CD4-positive, alpha-beta T cell treated with Interleukin-6 for 4 hours (primary cell): ENCODE data around the gene GRK5.
"Not testable (repeated sequence)": the region's sequence is repeated elsewhere in the genome, so short reads cannot be mapped to it uniquely, and the experiment has no call there.

Source experiments
- DNase-seq: peaks from one replicate; pipeline ENCODE4 v3.0.0-alpha.2; 2020; ENCODE audit warnings: mixed read lengths

The GRK5 gene

DNA sequence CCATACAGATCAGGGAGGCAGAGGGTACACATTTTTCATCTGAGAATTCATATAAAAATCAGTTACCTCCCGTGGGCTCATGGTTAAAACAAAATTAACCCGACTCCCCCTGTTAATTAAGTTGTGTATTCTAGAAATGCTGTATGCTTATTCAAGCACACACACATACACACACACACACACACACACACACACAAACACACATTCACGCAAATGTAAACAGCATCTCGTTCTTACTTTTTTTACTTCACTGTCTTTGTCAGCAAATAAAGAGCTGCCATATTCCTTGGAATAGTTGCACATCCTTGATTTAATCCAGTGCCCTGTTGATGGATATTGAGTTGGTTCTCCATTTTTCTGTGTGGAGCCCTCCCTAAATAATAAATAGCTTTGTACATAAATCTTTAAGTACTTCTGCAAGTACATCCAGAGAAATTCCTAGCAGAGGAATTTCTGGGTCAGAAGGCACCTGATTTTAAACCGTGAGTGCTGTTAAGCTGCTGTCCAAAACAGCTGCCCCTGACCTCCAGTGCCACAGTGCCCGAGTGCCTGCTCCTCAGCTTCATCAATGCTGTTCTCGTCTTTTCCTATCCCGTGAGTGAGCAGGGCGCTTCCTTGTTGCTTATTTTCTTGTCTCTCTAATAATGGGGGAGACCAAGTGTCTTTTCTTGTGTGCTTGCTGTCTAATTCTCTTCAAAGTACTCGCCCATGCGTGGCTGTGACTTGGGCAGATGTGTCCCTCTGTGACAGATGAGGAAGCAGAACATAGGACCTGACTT lies 217.9 kb downstream of the GRK5 start:
- DNase-seq: no peak

- DNase-seq: no peak
Measured at GRCh38 chr10:119425881-119426170, 218.5 kb downstream of the GRK5 start.

GRCh38 chr10:119426699-119427098 lies 219.3 kb downstream of the GRK5 start:
- no peak for DNase-seq

DNA sequence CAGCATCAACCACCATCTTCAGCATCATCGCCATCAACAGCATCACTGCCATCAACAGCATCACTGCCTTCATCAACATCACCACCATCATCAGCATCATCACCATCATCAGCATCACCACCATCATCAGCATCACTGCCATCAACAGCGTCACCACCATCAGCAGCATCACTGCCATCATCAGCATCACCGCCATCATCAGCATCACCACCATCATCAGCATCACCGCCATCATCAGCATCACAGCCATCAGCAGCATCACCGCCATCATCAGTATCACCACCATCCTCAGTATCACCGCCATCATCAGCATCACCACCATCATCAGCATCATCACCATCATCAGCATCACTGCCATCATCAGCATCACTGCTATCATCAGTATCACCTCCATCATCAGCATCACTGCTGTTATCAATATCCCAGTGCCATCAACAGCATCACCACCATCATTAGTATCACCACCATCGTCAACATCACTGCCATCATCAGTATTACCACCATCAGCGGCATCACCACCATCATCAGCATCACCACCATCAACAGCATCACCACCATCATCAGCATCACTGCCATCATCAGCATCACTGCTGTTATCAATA lies 220.0 kb downstream of the GRK5 start:
- no peak for DNase-seq

- DNase-seq: peak; percentile 35
Measured at GRCh38 chr10:119428789-119429188, 221.4 kb downstream of the GRK5 start.

GRCh38 chr10:119429771-119430170 lies 222.4 kb downstream of the GRK5 start:
- DNase-seq: no peak

DNA sequence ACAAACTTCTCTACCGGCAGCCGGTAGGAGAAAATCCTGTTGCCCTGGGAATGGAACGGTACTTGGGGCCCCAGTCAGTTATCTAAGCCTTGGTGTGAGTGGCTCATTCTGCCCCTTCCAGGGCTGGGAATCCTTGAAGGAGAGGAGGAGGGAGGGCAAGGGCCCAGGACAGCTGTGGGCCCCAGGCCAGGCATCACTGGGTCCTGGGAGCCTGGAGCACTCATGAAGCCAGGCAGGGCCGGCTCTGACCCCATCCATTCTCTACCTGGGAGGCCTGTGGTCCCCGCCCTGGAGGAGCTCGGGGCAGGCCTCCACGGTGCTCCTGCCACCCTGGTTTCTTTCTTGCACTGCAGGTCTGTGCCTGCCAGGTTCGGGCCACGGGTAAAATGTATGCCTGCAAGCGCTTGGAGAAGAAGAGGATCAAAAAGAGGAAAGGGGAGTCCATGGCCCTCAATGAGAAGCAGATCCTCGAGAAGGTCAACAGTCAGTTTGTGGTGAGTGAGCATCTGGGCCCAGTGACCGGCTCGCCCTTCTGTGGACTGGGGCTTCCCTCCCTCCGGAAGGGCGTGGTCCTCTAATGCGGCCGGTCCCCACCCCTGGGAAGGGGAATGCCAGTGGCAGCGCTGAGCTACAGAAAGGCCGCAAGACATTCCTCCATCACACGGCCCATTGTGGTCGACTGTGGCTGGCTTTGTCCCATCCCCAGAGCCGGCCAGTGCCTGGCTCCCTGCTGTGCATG lies 223.8 kb downstream of the GRK5 start:
- DNase-seq: no peak

- DNase-seq: no peak
Measured at GRCh38 chr10:119431773-119432135, 224.4 kb downstream of the GRK5 start.

DNA sequence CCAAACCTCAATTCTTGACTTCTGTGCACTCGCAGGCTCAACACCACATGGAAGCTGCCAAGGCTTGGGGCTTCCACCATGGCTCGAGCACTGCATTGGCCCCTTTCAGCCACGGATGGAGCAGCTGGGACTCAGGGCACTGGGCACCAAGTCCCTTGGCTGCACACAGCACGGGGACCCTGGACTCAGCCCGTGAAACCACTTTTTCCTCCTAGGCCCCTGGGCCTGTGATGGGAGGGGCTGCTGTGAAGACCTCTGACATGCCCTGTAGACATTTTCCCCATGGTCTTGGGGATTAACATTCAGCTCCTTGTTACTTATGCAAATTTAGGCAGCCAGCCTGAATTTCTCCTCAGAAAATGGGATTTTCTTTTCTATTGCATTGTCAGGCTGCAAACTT lies 227.6 kb downstream of the GRK5 start:
- DNase-seq: not testable (repeated sequence)

- no peak for DNase-seq
Measured at GRCh38 chr10:119438717-119439116, 231.3 kb downstream of the GRK5 start.

DNA sequence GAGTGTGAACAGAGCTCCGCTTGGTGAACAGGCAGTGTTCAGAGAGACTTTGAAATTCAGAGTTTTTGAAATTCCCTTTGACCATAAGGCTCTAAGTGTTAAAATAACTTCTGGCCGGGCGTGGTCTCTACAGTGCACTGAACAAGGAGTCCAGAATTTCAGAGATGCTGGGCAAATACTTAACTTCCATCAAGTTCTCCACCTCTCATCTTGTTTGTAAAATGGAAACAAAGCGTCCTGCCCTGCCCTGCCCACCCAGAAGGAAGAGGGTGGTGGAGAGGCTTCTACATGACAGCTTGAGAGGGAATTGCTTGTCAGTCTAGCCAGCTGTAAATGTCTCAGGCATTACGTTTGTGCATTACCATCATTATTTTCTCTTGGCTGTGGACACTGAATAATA lies 232.6 kb downstream of the GRK5 start:
- DNase-seq: no peak

DNA sequence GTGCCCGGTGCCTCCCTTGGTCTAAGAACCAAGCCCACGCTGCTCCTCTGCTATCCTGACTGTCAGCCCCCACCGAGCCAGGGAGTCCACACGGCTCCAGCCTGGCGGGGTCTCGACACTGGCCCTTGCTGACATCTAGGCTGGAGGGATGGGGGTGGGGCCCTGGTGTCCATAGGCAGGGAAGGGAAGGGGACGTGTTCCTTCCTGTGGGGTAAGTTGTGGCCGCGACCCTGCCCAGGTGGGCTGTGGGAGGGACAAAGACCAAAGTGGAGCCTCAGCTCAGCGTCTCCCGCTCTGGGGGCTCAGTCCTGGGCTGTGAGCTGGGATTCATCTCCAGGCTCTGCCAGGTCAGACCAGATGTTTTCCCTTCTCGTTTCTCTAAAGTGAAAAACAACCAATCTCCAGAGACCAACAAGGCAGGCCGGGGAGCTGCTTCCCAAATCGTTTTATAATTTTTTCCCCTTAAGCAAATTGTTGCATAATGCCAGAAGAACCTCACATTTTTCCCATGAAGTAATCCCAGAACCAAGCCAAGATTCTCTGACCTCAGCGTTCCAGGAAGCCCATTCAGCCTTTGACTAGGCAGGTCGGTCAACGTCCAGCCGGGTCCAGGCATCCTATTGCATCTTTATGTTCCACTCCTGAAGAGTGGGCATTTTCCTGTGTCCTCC lies 233.9 kb downstream of the GRK5 start:
- no peak for DNase-seq

DNA sequence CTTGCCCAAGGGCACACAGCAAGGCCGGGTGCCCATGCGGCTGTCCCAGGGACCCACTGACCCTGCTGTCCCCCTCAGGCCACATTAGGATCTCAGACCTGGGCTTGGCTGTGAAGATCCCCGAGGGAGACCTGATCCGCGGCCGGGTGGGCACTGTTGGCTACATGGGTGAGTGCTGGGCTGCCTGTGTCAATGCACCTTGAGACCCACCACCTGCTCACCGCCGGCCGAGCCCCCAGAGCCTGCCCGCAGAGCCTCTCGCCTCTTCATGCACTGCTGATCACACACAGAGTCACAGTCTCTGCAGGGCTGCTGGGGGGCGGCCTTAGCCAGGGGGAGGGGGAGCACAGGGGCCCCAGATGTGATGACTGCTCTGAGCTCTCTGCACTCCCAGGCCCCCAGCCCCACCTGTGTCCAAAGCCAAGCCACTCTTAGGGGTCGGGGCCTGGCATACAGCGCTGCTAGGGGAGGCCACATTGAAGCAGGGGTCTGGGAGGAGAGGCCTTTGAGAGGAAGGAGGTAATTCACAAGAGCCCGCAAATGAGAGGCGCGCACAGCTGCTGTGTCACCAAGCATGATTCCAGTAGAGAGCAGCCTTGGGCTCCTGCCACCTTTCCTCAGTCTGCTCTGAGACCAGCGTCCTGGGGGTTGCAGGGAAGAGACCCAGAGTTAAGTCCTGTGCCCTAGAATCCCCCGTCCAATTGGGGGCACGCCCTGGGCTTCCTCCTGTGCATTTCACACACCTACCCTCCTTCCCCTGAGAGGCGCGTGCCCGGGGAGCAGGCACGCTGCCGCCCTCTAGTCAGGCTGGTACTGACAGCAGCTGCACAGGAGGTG lies 234.8 kb downstream of the GRK5 start:
- no peak for DNase-seq

DNA sequence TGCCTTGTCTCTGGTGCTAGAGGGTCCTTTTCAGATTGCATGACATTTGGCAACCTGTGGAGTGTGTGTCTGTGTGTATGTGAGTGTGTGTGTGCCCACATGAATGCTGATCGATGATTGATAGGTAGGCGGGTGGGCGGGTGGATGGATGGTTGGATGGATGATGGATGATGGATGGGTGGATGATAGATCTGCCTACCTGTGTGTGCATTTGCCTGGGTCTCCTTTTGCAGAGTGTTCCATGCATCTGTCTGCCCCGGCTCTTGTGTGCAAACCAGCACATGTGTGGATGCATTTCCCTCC lies 235.3 kb downstream of the GRK5 start:
- DNase-seq: no peak

GRCh38 chr10:119443441-119443840 lies 236.1 kb downstream of the GRK5 start:
- DNase-seq: no peak

- no peak for DNase-seq
Measured at GRCh38 chr10:119443970-119444660, 236.7 kb downstream of the GRK5 start.

DNA sequence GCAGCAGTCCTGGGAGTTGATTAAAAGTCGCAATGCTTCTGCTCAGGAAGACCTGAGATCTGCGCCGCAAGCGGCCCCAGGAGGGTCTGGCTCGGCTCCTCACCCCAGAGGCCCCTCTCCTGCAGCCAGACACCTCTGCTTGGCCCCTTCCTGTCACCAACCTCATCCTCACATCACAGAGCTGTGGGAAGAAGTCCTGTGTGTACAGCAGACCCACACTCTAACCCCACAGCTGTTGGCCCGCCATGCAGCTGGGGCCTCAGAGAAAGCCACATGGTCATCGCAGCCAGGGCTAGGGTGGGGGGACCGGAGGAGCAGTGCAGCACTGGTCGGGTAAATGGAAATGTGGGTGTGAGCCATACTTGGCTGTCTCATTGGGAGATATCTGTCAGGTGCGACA lies 237.5 kb downstream of the GRK5 start:
- no peak for DNase-seq

DNA sequence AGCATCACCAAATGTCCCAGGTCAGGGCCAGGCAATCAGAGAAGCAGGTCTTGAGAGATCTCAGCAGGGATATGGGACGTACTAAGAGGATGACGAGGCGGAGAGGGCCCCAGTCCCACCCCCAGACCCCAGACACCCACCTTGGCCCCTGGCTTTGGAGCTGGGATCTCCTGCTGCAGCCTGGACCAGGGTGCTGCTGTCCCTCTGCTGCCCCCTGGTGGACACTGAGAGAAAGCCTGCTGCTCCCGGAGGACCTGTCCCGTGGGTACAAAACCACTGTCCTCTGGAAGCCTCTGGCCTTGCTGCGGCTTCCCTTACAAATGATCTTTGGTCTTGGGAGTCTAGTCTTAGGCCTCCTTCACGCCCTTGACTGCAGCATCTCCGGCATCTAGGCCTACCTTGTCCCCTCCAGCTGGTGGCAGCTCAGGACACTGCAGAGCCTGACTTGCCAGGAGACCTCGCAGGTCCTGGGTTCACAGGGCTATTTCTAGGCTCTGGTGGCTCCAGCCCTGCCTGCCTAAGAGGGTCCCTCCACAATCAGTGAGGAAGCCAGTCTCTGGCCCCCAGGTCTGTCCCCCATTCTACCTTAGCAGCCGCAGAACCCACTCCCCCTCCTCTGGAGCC lies 238.1 kb downstream of the GRK5 start:
- peak; percentile 93 for DNase-seq

- DNase-seq: no peak
Measured at GRCh38 chr10:119445935-119446317, 238.6 kb downstream of the GRK5 start.

DNA sequence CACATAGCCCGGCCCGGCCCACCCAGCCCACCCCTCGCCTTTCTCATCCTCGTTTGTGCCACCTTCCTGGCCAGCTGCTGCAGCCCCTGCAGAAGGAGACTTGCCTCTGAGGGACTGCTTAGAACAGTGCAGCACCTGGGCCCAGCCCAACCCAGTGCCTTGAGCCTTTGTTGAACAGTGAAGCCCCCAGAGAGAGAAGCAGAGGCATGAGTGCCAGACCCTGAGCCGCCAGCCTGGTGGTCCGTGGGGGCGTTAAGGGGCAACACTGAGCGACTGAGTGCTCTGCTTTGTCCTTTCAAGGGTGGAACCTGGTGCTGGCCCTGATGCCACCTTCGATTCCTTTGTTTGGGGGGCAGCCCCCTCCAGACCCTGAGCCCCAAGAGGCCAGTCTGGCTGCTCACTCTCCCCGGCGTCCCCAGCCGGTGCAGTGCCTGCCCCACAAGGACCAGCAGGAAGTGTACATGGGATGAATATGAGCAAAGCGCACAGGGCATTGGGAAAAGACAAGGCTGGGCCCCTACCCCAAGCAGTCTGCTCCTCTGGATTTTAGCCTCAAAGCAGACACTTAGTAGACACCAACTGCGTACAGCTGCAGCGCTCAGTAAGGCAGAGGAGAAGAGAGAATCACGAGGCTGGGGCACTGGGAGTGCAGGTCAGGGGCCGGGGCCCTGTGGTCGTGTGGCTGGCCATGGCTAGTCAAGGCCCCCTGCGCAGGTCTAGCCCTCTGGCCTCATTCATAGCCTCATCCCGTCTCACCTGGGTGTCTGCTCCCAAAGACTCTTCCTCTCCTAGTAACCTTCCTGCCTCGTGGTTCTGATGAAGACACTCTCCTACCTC lies 239.3 kb downstream of the GRK5 start:
- no peak for DNase-seq

- DNase-seq: no peak
Measured at GRCh38 chr10:119447421-119447820, 240.1 kb downstream of the GRK5 start.
